ENCODE data around the gene TTC23L. TPM values are rescaled to one million over a fixed set of nuclear protein-coding genes. Genes with fewer than 3 reads are reported as not detected.
A peak's percentile ranks its signal among the peaks of the same experiment; 100 is the strongest.

TTC23L gene
- total RNA-seq, 1 experiment from 2014 or later: 1.9 TPM

- TF ChIP-seq EMX1 (CRISPR knock-in tag; IDR thresholded peaks at IDR 0.05) (0 out of 2 replicates have a peak, but pooled peaks have one; percentile 14), ATF2 (CRISPR knock-in tag; IDR thresholded peaks at IDR 0.05; ENCODE audit: borderline replicate concordance, low read depth) (no peak)
Observed at GRCh38 chr5:34833976-34834793, 4.8 kb upstream of the TTC23L start (continued).

GRCh38 chr5:34834794-34835089, 4.2 kb upstream of the TTC23L start:
- ATAC-seq (no peak), DNase-seq (ENCODE audit: low spot score) (no peak)
- no peak overlapping the region for H3K4me3 Mint-ChIP-seq
- peaks cover 51% of the 10 kb centered on the region for H3K36me3 Mint-ChIP-seq
- CTCF ChIA-PET: no interaction called here
- H3K4me1 Mint-ChIP-seq: peaks cover 32% of the 10 kb centered on the region
- peaks cover 2% of the 10 kb centered on the region; the same call in 1 of the 2 replicates for H3K27me3 Mint-ChIP-seq (ENCODE audit: low read depth)
- H3K27ac Mint-ChIP-seq: peak overlapping the region; percentile 91; the same call in 1 of the 2 replicates
- POLR2A ChIA-PET: no interaction called here
- peaks cover 20% of the 10 kb centered on the region for H3K9me3 Mint-ChIP-seq
- 0 out of 2 replicates have a peak, but pooled peaks have one; percentile 52 for TF ChIP-seq NFE2L1 (CRISPR knock-in tag; IDR thresholded peaks at IDR 0.05)
- no peak for TF ChIP-seq NR3C1 (CRISPR knock-in tag; conservative IDR thresholded peaks at IDR 0.05; ENCODE audit: low read depth)
- TF ChIP-seq NR2C2 (CRISPR knock-in tag; IDR thresholded peaks at IDR 0.05): no peak
- no peak for TF ChIP-seq KAT7 (CRISPR knock-in tag; IDR thresholded peaks at IDR 0.05; ENCODE audit: borderline replicate concordance)
- TF ChIP-seq PRRX2 (CRISPR knock-in tag; IDR thresholded peaks at IDR 0.05): no peak

- Mint-ChIP-seq H3K4me1 (peaks cover 29% of the 10 kb centered on the region), H3K36me3 (peaks cover 44% of the 10 kb centered on the region), H3K27me3 (ENCODE audit: low read depth) (peaks cover 2% of the 10 kb centered on the region; the same call in 1 of the 2 replicates), H3K27ac (no peak overlapping the region), H3K4me3 (no peak overlapping the region), H3K9me3 (peaks cover 20% of the 10 kb centered on the region)
- CTCF ChIA-PET: interaction anchor here (0.8 kb wide), 1 partner anchor 61 kb away, joined by 3 read pairs; no protein-coding TSS in a partner anchor
- TF ChIP-seq GABPB1 (CRISPR knock-in tag; IDR thresholded peaks at IDR 0.05) (no peak), TEAD1 (CRISPR knock-in tag; IDR thresholded peaks at IDR 0.05) (no peak), ZNF416 (CRISPR knock-in tag; IDR thresholded peaks at IDR 0.05) (no peak), USF1 (CRISPR knock-in tag; IDR thresholded peaks at IDR 0.05) (no peak), FOXP1 (CRISPR knock-in tag; IDR thresholded peaks at IDR 0.05; ENCODE audit: borderline replicate concordance) (no peak), PRRX2 (CRISPR knock-in tag; IDR thresholded peaks at IDR 0.05) (no peak), GRHL2 (CRISPR knock-in tag; IDR thresholded peaks at IDR 0.05; ENCODE audit: insufficient replicate concordance, severe bottlenecking) (no peak), ELF4 (CRISPR knock-in tag; IDR thresholded peaks at IDR 0.05; ENCODE audit: low read depth) (no peak), NFATC4 (CRISPR knock-in tag; IDR thresholded peaks at IDR 0.05) (no peak), ZBTB21 (CRISPR knock-in tag; IDR thresholded peaks at IDR 0.05; ENCODE audit: borderline replicate concordance) (no peak), SP1 (CRISPR knock-in tag; conservative IDR thresholded peaks at IDR 0.05) (no peak), E2F4 (CRISPR knock-in tag; IDR thresholded peaks at IDR 0.05; ENCODE audit: borderline replicate concordance, low read depth) (no peak), STAT6 (CRISPR knock-in tag; conservative IDR thresholded peaks at IDR 0.05; ENCODE audit: low read depth) (no peak), ZSCAN18 (CRISPR knock-in tag; IDR thresholded peaks at IDR 0.05) (no peak)
- DNase-seq (ENCODE audit: low spot score) (no peak), ATAC-seq (no peak)
- POLR2A ChIA-PET: no interaction called here
Observed at GRCh38 chr5:34835664-34836063, 3.3 kb upstream of the TTC23L start.
